GM18511 (cell line): ENCODE results near the gene PIM3.
A peak's percentile ranks its signal among the peaks of the same experiment; 100 is the strongest.

Experiments used
- ATAC-seq: cut with Tn5 transposase; IDR thresholded peaks from one replicate; pipeline ENCODE4 v1.9.1; 2021; ENCODE audit warnings: mild to moderate bottlenecking, moderate library complexity; ENCODE audit not compliant: unreplicated experiment

The PIM3 gene

DNA sequence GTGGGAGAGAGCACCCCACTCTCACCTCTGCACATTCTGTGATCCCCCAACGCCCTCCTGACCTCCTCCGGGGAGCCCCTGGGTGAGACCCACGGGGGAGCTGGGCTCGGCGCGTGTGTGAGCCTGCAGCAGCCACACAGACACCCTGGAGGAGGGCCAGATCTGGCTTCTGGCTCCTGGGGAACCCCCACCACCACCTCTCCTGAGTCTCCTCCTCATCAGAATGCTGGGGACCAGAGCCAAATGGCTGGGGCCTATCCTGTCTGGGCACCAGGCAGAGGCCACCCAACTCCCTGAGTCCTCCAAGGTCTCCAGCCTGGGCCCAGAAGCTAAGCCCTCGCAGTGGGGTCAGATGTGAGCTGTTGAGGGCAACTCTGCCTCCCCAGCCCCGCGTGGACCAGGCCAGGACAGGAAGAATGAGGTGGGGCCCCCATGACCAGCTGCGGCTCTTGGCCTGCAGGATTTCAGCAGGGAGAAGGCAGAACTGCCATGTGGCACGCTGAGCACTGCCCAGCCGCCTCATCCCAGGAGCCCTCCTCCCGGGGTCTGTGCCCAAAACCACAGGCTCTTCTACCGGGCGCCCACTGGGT is 5.5 kb upstream of the PIM3 start:
- no peak for ATAC-seq

DNA sequence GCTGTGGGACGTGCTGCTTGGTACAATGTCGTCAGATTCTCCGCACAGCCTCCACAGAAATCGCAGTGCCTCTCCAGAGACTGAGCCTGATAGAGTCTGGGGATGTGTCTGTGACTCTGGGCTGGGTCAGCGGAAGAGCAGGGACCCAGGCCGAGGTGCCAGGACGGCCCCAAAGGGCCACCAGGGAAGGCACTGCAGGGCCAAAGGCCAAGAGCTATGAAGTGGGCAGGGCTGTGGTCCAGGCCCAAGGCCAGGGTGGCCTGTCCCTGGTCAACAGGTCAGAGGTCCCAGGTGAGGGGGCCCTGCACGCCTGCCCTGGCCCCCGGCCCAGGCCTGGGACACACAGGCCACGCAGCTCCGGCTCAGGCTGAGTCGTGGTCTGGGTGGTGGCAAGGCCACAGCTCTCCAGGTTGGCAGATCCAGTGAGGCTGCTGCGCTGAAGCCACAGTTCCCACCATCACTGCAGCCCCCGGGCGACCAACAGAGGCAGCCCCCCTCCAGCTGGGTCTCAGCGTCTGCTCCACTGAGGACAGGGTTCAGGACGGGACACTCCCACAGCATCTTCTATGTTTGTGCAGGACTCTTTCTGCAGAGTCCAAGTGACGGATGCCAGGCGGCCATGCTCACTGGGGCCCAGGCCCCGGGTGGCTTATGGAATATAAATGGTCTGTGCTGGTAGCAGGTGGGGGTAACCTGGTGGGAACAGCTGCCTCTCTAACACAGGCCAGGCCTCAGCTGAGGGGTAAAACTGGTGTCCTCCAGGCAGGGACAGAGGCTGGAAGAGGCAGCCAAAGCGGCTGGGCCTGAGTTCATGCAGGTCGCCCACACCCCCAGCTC is 4.8 kb upstream of the PIM3 start:
- ATAC-seq = no peak

DNA sequence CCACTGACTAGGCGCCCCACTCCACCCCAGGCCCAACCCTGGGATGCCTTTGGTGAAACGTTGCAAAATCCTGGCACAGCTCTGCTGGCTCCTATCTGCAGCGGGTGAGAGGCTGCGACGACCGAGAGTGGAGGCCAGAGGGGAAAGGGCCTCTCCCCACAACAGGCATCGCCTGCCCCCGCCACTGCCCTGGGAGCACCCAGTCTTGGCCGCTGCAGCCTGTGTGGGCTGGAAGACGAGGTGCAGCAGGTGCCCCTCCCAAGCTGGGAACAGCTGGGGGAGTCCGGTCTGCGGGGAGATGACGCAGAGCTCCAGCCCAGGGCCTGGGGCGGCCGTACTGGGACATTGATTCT is 4.2 kb upstream of the PIM3 start:
- ATAC-seq = no peak

DNA sequence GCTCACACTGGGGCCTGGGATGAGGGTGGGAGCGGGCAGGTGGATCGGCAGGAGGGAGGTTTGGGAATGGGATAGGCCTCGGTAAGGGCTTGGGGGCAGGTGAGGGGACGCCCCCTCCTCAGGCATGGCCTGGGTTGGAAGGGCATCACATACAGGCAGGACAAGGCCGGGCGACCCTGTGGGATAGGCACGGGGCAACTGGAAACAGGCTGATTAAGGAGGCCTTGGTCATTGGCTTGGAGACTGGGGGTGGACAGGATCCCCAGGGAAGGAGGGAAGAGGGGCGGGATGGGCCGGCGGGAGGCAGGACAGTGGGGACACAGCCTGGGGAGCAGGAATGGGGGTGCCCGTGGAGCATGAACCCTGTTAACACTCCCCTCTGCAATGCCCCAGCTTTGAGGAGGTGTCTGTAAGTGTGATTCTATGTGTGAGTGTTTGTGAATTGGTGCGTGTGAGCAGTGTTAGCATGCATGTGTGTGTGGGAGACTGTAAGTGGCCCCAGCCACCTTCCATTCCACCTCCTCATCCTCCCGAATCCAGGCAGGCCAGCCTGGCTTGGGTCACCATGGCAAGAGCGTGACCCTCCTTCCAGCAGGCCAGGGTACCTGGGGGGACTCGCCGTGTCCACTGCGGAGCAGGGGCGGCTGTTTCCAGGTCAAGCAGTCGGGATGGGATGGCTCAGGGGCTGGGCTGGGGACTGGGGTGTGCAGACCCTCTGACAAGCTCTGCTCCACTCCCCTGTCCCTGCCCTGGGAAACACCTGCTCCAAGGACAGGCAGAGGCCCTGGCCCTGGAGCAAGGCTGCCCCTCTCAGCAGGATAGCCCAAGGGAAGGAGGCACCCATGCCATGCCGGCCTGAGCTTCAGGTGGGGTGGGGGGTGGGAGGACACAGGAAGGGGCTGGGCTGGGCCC is 3.4 kb upstream of the PIM3 start:
- ATAC-seq = no peak

DNA sequence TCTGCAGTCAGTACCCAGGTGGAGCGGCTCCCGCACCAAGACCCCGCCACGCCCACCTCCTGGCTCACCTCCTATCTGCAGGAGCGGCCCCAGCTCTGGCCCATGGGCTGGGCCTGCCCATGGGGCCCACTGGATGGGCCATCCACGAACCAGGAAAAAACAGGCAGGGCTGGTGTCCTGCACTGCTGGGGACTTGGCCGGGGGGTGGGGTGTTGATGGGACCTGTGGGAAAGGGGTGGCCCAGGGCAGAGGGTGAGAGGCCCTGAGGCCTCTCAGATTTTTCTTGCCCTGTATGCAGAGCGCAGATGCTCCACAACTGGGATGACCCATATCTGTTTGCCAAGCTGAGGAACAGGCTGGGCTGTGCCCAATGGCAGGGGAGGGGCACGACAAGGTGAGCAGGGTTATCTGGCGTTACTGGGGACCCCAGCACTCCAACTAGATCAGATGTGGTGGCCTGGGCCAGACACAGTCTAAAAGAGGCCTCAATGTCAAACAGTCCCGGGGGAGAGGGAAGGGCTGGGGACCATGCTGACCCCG is 2.7 kb upstream of the PIM3 start:
- ATAC-seq = no peak

DNA sequence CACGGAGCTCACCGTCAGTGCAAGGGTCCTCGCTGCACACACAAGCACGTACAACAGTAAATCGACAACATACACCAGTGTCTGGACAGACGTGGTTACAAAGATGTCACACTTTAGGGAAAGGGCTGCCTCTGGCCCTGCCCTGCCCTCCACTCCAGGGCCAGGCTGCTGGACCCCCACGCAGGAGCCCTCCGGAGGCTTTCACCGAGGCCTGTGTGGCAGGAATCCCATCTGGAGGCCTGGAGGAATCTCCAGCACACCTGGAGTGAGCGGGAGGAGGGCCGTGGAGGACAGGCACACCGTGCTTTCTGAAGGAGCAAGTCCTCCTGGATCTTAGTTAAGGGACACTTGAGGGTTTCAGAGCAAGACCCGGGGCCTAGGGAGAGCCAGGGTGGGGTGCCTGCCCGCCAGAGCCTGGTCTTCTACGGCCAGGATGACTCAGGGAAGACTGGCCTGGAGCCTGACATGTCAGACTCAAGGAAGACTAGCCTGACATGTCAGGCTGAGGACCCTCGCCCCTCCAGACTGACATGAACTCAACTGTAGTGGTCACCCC is 2.1 kb upstream of the PIM3 start:
- ATAC-seq = no peak

DNA sequence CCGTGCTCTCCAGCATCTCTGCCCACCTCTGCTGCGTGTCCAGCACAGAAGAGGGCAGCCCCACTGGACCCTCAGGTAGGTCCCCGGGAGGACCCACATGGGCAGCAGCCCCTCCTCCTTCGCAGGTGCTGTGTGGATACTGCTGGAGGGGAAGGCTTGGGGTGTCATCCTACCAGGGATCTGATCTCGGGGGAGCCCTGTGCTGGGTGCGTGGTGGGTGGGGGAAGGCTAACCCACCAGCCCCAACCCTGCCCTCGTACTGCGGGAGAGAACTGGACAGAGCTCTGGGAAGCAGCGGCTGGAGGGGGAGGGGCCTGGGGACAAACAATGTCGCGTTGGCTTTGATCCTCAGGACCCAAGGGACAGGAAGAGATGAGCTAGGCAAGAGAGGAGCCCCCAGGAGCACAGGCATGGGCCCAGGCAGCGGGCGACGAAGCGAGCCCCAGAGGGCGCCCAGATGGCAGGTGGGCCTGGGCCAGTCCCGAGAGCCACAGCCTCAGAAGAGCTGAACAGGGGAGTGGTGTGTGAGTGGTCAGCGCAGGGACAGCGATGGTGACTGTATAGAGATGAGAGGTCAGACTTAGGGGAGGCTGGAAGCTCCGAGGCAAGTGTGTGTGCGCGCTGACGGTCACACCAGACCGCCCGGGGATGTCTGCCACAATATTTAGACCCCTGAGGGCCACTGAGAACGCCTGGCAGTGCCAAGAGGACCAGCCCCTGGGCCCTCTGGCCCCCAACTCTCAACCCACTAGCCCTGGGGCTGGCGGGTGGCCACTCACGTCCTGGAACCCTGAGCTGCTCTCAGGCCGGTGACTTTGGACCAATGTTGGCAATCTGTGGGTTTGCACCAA is 1.4 kb upstream of the PIM3 start:
- ATAC-seq = no peak

DNA sequence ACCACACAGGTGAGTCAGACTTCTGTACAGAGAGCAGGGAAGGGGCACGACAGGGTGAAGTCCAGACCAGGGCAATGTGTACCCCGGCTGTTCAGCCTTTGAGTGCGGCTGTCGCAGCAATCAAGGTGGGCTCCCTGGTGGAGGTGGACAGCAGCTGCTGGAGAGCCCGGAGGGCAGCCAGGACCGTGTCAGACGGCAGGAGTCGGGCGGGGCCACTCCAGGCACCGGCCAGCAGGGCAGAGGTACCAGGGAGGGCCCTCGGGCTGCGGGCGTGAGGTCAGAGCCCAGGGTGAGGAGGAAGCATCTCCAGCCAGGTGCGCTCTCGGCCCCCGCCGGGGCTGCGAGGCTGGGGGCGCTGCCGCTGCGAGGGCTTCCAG is 802 bp upstream of the PIM3 start:
- ATAC-seq = peak; percentile 15

DNA sequence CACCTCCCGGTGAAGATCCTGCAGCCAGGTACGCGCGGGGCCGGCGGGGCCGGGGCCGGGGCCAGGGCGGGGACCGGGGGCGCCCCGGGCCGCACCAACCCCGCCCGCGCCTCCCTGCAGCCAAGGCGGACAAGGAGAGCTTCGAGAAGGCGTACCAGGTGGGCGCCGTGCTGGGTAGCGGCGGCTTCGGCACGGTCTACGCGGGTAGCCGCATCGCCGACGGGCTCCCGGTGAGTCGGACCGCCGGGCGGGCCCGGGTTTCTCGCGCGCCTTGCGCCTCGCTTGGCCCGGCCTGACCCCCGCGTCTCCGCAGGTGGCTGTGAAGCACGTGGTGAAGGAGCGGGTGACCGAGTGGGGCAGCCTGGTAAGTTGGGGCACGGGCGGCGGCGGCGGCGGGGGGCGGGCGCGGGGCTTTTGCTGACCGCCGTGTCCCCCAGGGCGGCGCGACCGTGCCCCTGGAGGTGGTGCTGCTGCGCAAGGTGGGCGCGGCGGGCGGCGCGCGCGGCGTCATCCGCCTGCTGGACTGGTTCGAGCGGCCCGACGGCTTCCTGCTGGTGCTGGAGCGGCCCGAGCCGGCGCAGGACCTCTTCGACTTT is 531 bp downstream of the PIM3 start:
- no peak for ATAC-seq

DNA sequence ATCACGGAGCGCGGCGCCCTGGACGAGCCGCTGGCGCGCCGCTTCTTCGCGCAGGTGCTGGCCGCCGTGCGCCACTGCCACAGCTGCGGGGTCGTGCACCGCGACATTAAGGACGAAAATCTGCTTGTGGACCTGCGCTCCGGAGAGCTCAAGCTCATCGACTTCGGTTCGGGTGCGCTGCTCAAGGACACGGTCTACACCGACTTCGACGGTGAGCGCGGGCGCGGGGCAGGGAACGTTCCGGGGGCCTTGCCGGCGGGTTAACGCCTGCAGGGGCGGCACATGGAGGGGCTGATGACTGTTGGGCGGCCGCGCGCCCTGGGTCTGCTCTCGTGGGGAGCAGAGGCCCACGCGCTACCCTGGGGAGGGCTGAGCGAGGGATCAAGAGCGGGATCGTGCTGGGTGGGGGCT is 1.0 kb downstream of the PIM3 start:
- ATAC-seq = no peak

DNA sequence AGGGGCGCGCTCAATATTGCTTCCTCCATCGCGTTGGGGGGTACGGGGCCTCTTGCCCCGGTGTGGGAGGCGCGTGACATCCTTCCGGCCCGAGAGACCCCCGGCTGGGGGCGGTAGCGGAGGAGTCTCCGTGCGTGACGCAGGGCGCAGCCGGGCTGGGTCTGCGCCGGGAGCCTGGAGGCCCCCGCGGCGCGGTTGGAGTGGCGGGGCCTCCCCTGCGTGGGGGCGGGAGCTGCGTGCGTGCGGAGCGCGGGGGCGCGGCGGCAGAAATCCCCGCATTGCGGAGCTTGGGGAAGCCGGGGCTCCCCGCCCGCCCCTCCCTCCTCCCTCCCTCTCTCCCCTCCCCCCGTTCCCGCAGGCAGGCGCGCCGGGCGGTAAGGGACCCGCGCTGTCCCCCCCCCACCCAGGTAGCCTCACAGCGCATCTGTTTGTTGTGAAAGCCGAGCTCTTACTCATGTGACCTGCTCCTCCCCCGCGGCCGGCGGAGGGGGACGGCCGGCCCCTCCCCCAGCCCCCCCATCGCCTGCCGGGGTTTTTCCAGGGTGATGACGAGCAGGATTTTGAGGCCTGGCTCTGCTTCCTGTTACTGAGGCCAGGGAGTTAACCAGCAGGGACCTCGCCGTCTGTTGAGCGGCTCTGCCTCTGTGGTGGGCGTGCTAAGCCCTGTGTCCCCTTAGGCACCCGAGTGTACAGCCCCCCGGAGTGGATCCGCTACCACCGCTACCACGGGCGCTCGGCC is 1.6 kb downstream of the PIM3 start:
- no peak for ATAC-seq

DNA sequence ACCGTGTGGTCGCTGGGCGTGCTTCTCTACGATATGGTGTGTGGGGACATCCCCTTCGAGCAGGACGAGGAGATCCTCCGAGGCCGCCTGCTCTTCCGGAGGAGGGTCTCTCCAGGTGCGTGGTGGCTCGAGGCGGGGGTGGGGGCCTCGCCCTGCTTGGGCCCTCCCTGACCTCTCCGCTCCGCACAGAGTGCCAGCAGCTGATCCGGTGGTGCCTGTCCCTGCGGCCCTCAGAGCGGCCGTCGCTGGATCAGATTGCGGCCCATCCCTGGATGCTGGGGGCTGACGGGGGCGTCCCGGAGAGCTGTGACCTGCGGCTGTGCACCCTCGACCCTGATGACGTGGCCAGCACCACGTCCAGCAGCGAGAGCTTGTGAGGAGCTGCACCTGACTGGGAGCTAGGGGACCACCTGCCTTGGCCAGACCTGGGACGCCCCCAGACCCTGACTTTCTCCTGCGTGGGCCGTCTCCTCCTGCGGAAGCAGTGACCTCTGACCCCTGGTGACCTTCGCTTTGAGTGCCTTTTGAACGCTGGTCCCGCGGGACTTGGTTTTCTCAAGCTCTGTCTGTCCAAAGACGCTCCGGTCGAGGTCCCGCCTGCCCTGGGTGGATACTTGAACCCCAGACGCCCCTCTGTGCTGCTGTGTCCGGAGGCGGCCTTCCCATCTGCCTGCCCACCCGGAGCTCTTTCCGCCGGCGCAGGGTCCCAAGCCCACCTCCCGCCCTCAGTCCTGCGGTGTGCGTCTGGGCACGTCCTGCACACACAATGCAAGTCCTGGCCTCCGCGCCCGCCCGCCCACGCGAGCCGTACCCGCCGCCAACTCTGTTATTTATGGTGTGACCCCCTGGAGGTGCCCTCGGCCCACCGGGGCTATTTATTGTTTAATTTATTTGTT is 2.4 kb downstream of the PIM3 start:
- ATAC-seq = no peak

DNA sequence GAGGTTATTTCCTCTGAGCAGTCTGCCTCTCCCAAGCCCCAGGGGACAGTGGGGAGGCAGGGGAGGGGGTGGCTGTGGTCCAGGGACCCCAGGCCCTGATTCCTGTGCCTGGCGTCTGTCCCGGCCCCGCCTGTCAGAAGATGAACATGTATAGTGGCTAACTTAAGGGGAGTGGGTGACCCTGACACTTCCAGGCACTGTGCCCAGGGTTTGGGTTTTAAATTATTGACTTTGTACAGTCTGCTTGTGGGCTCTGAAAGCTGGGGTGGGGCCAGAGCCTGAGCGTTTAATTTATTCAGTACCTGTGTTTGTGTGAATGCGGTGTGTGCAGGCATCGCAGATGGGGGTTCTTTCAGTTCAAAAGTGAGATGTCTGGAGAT is 3.1 kb downstream of the PIM3 start:
- ATAC-seq = no peak

DNA sequence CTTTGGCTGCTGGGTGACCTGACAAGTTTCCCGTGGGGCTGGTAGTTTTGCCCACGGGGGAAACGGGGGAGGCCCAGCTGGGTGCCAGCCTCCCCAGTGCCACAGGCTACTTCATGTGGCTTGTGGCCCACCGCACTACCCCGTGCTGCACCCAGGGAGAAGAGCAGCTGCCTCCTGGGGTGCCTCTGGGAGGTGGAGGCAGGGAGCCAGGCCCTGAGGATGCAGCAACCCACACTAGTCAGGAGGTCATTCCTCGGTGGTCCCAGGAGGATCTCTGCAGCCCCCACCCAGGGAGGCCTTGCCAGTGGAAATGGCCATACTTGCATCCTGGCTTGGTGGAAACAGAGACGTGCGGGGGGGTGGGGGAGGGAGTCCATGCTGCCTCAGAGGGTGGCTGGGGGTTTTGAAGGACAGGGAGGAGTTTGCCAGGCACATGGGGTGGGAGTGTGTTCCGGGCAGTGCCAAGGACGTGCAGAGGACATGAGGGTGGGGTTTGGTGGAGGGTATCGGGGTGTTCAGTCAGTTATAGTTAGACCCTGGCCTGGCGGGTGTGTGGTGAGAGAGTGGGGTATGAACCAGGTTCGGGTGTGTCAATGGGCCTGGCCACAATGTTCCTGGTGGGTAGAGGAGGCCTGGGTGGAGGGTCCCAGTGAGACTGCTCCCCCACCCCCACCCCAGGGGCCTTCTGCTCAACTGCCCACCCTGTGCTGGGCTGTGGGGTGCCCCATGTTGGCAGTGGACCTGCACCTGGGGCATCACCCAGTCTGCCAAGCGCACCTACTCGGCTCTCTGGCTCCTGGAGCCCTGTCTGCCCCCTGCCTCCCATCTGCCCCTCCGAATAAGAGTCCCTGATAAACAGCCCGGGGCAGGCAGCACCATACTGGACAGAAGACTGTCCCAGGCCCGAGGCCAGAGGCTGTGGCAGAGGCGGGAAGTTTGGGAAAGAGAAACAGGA is 3.8 kb downstream of the PIM3 start:
- no peak for ATAC-seq

DNA sequence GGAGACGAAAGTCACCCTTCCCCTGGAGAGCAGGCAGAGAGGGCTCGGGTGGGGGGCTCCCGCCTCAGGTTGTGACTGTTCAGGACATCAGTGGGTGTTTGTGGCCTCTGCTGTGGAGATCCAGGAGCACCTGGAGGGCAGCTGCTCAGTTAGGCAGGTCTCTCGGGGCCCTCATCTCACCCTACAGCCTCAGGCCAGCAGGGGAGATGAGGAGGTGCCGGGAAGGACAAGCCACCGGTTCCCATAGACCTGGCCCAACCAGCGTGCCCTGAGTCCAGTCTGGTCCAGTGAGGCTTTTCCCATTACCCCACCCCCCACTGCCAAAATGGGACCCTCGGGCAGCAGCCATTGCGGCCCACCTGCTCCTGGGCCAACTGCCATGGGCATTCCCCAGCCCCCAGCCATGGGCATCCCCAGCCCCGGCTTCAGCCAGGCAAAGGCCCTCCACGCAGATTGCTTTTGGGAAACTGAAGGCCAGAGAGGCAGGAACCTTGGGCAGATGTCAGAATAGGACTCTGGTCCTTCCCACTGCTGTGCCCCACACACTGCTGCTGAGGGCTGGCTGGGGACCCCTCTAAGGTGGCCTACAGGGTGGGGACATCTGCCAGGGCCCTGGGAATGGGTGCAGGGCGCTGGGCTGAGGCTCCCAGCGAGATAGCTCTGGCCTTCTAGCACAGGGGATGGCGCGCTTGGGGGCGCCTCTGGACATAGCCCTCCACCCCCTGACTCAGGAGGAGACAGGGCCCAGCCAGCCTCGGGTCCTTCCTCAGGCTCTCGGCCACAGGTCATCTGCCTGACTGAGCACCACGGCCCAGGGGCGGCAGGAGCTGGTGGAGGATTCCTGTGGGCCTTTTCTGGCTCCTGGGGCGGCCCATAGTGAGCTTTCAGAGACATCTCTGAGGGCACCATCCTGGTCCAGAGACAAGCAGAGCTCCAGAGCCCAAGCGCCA is 4.8 kb downstream of the PIM3 start:
- no peak for ATAC-seq
